Astrocyte of the cerebellum (primary cell): ENCODE measurements around the gene CTNNA2.

Source experiments
- DNase-seq: peaks from one replicate; pipeline ENCODE4 v3.0.0-alpha.2; 2011; ENCODE audit warnings: low read depth
- H3K4me3 ChIP-seq: 2 replicates; pipeline ENCODE4 v1.5.1; 2011; ENCODE audit warnings: mild to moderate bottlenecking, low read depth, low read length, moderate library complexity
- CTCF ChIP-seq: IDR thresholded peaks from 2 replicates; pipeline ENCODE4 v1.5.1; 2012; ENCODE audit warnings: low read length, low read depth, moderate library complexity, mild to moderate bottlenecking; ENCODE audit errors: missing control alignments
- in situ Hi-C: cut with HindIII; loops from 2 replicates; pipeline ENCODE4 v1.10.0; 2017; ENCODE audit warnings: low sequenced_read_pairs

The CTNNA2 gene

DNA sequence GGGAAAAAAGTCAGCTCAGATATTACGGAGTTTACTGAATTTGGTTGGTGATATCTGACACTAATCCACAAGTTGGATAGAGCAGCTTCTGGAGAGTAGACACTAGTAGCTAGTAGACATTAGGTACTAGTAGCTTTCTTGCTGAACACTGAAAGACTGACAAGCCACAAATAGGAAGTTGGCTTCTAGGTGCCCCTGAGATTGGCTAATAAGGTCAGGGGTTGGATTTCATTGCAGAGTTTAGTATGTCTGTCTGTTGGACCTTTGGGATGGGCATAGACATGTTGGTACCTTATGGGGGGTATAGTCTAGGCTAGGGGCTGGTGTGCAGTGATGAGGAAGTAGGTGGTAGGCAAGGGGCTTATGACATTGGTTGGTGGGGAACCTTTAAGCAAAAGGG, 956.6 kb downstream of the CTNNA2 start:
- TF ChIP-seq CTCF = no peak
- DNase-seq = no peak
- in situ Hi-C loops = no loop called here
- H3K4me3 ChIP-seq = no peak overlapping the region

- TF ChIP-seq CTCF = no peak
- in situ Hi-C loops = no loop called here
- DNase-seq = no peak
- no peak overlapping the region for H3K4me3 ChIP-seq
These were observed 960.2 kb downstream of the CTNNA2 start for GRCh38 chr2:80473069-80473468.

- H3K4me3 ChIP-seq = no peak overlapping the region
- DNase-seq = no peak
- no peak for TF ChIP-seq CTCF
- in situ Hi-C loops = no loop called here
These were observed 960.9 kb downstream of the CTNNA2 start for GRCh38 chr2:80473796-80474195.

DNA sequence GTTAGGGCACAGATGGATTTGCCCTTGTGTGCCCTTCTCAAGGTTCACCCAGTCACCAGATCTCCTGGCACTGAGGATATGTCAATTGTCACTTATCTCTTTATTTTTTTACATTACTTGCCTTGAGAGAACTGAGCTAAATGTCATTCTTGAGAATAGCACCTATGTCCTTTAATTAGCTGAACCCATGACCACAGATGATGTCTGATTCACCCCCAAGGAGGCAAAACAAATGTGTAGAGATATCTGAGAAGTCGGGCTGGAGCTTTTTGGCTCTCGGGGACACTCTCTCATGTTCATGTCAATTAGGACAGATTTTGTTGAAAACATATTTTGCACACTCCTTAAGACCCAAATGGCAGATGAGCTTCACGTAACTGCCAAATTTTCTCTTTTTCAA, 963.1 kb downstream of the CTNNA2 start:
- no peak for DNase-seq
- TF ChIP-seq CTCF = no peak
- no peak overlapping the region for H3K4me3 ChIP-seq
- in situ Hi-C loops = no loop called here

GRCh38 chr2:80476535-80477117, 963.8 kb downstream of the CTNNA2 start:
- TF ChIP-seq CTCF = no peak
- DNase-seq = no peak
- in situ Hi-C loops = no loop called here
- no peak overlapping the region for H3K4me3 ChIP-seq

GRCh38 chr2:80482276-80482675, 969.4 kb downstream of the CTNNA2 start:
- DNase-seq = no peak
- in situ Hi-C loops = no loop called here
- no peak overlapping the region for H3K4me3 ChIP-seq
- TF ChIP-seq CTCF = no peak

DNA sequence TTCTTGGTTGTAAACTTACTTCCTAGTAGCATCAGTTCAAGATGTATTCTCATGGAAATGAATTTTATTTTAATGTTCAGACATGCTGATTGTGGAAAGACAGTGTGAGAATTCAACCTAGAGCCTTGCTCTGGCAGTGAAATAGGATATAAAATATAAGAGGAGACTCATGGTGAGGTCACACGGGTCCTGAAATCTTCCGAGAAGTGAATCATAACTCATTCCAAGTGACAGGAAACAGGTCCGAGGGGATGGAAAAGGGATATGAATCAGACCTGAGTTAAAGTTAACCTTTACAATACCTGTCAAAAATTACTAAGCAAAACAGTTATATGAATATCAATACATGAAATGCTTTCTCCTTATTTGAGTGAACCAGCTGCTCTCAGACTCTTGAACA, 976.9 kb downstream of the CTNNA2 start:
- in situ Hi-C loops = no loop called here
- DNase-seq = no peak
- no peak for TF ChIP-seq CTCF
- no peak overlapping the region for H3K4me3 ChIP-seq
